Adipocyte (in vitro differentiated cells): ENCODE data around the gene MEIKIN.
A peak's percentile ranks its signal among the peaks of the same experiment; 100 is the strongest.

Experiments
- DNase-seq: peaks from one replicate; pipeline ENCODE4 v3.0.0-alpha.2; 2015; ENCODE audit warnings: low read depth
- H3K27me3 ChIP-seq: replicated peaks from 2 replicates; pipeline ENCODE4 v1.7.0; 2013; ENCODE audit warnings: mild to moderate bottlenecking, low read length, moderate library complexity; ENCODE audit not compliant: control insufficient read depth, insufficient read depth
- H3K36me3 ChIP-seq: 2 replicates; pipeline ENCODE4 v1.7.0; 2013; ENCODE audit warnings: low read length, mild to moderate bottlenecking, moderate library complexity; ENCODE audit not compliant: control insufficient read depth, insufficient read depth, severe bottlenecking
- H3K4me1 ChIP-seq: 2 replicates; pipeline ENCODE4 v1.7.0; 2013; ENCODE audit warnings: mild to moderate bottlenecking, low read length, moderate library complexity; ENCODE audit not compliant: control insufficient read depth, insufficient read depth
- H3K4me3 ChIP-seq: 2 replicates; pipeline ENCODE4 v1.7.0; 2013; ENCODE audit warnings: mild to moderate bottlenecking, low read length, moderate library complexity
- H3K9ac ChIP-seq: 2 replicates; pipeline ENCODE4 v1.7.0; 2013; ENCODE audit warnings: mild to moderate bottlenecking, low read length, moderate library complexity
- H3K9me3 ChIP-seq: 2 replicates; pipeline ENCODE4 v1.7.0; 2013; ENCODE audit warnings: mild to moderate bottlenecking, low read length, moderate library complexity; ENCODE audit not compliant: control insufficient read depth

The MEIKIN gene

GRCh38 chr5:131984956-131985665 is 39.6 kb upstream of the MEIKIN start:
- DNase-seq: no peak
- Histone ChIP-seq H3K27me3 (peaks cover 7% of the 10 kb centered on the region), H3K4me1 (peaks cover 17% of the 10 kb centered on the region), H3K4me3 (no peak overlapping the region), H3K9me3 (no peaks in the 10 kb centered on the region), H3K36me3 (no peaks in the 10 kb centered on the region), H3K9ac (no peak overlapping the region)

GRCh38 chr5:131983244-131983771 is 37.8 kb upstream of the MEIKIN start:
- H3K27me3 ChIP-seq: peaks cover 9% of the 10 kb centered on the region
- no peaks in the 10 kb centered on the region for H3K36me3 ChIP-seq
- DNase-seq: peak; percentile 4
- no peaks in the 10 kb centered on the region for H3K9me3 ChIP-seq
- H3K4me3 ChIP-seq: no peak overlapping the region
- H3K4me1 ChIP-seq: peaks cover 17% of the 10 kb centered on the region
- H3K9ac ChIP-seq: no peak overlapping the region

GRCh38 chr5:131981516-131981915 is 36.1 kb upstream of the MEIKIN start:
- no peaks in the 10 kb centered on the region for H3K36me3 ChIP-seq
- H3K4me3 ChIP-seq: no peak overlapping the region
- H3K4me1 ChIP-seq: peaks cover 17% of the 10 kb centered on the region
- no peak for DNase-seq
- H3K9ac ChIP-seq: no peak overlapping the region
- H3K9me3 ChIP-seq: no peaks in the 10 kb centered on the region
- peaks cover 13% of the 10 kb centered on the region for H3K27me3 ChIP-seq

GRCh38 chr5:131980696-131981095 is 35.2 kb upstream of the MEIKIN start:
- H3K4me3 ChIP-seq: no peak overlapping the region
- no peak for DNase-seq
- no peak overlapping the region for H3K9ac ChIP-seq
- H3K27me3 ChIP-seq: peaks cover 13% of the 10 kb centered on the region
- H3K9me3 ChIP-seq: no peaks in the 10 kb centered on the region
- H3K36me3 ChIP-seq: no peaks in the 10 kb centered on the region
- peaks cover 17% of the 10 kb centered on the region for H3K4me1 ChIP-seq

GRCh38 chr5:131979816-131980215 is 34.4 kb upstream of the MEIKIN start:
- no peak for DNase-seq
- Histone ChIP-seq H3K9me3 (no peaks in the 10 kb centered on the region), H3K4me3 (no peak overlapping the region), H3K4me1 (peaks cover 15% of the 10 kb centered on the region), H3K27me3 (peaks cover 15% of the 10 kb centered on the region), H3K9ac (no peak overlapping the region), H3K36me3 (no peaks in the 10 kb centered on the region)

GRCh38 chr5:131977212-131977604 is 31.7 kb upstream of the MEIKIN start:
- Histone ChIP-seq H3K9ac (no peak overlapping the region), H3K27me3 (peaks cover 27% of the 10 kb centered on the region), H3K4me1 (no peaks in the 10 kb centered on the region), H3K36me3 (no peaks in the 10 kb centered on the region), H3K4me3 (no peak overlapping the region), H3K9me3 (no peaks in the 10 kb centered on the region)
- no peak for DNase-seq

- H3K27me3 ChIP-seq: peaks cover 29% of the 10 kb centered on the region
- no peaks in the 10 kb centered on the region for H3K9me3 ChIP-seq
- H3K4me1 ChIP-seq: no peaks in the 10 kb centered on the region
- no peak overlapping the region for H3K9ac ChIP-seq
- no peaks in the 10 kb centered on the region for H3K36me3 ChIP-seq
- DNase-seq: no peak
- no peak overlapping the region for H3K4me3 ChIP-seq
Observed at GRCh38 chr5:131976414-131977211, 31.1 kb upstream of the MEIKIN start.

- no peaks in the 10 kb centered on the region for H3K36me3 ChIP-seq
- no peak overlapping the region for H3K4me3 ChIP-seq
- H3K27me3 ChIP-seq: peaks cover 22% of the 10 kb centered on the region
- H3K9ac ChIP-seq: no peak overlapping the region
- no peak for DNase-seq
- no peaks in the 10 kb centered on the region for H3K4me1 ChIP-seq
- no peaks in the 10 kb centered on the region for H3K9me3 ChIP-seq
Observed at GRCh38 chr5:131974956-131975726, 29.7 kb upstream of the MEIKIN start.

GRCh38 chr5:131974622-131974955 is 29.1 kb upstream of the MEIKIN start:
- H3K4me3 ChIP-seq: no peak overlapping the region
- no peaks in the 10 kb centered on the region for H3K9me3 ChIP-seq
- no peak overlapping the region for H3K9ac ChIP-seq
- H3K36me3 ChIP-seq: no peaks in the 10 kb centered on the region
- DNase-seq: no peak
- peaks cover 20% of the 10 kb centered on the region for H3K27me3 ChIP-seq
- no peaks in the 10 kb centered on the region for H3K4me1 ChIP-seq

- H3K9ac ChIP-seq: no peak overlapping the region
Observed at GRCh38 chr5:131974016-131974415, 28.6 kb upstream of the MEIKIN start.

GRCh38 chr5:131973089-131973712 is 27.7 kb upstream of the MEIKIN start:
- H3K9ac ChIP-seq: no peak overlapping the region
- DNase-seq: no peak

More at GRCh38 chr5:131974016-131974415, 28.6 kb upstream of the MEIKIN start:
- no peak for DNase-seq
- H3K36me3 ChIP-seq: no peaks in the 10 kb centered on the region
- no peaks in the 10 kb centered on the region for H3K4me1 ChIP-seq
- H3K9me3 ChIP-seq: no peaks in the 10 kb centered on the region
- peaks cover 20% of the 10 kb centered on the region for H3K27me3 ChIP-seq
- no peak overlapping the region for H3K4me3 ChIP-seq

More at GRCh38 chr5:131973089-131973712, 27.7 kb upstream of the MEIKIN start:
- peaks cover 20% of the 10 kb centered on the region for H3K27me3 ChIP-seq
- no peak overlapping the region for H3K4me3 ChIP-seq
- H3K4me1 ChIP-seq: no peaks in the 10 kb centered on the region
- H3K9me3 ChIP-seq: no peaks in the 10 kb centered on the region
- H3K36me3 ChIP-seq: no peaks in the 10 kb centered on the region
